LNCaP clone FGC (cell line): ENCODE data around the gene CACNA1S.

Experiments
- DNase-seq: peaks from one replicate; pipeline ENCODE4 v3.0.0-alpha.2; 2011; ENCODE audit warnings: low read depth
- H3K4me3 ChIP-seq: 2 replicates; pipeline ENCODE4 v1.5.1; 2011; ENCODE audit warnings: mild to moderate bottlenecking, low read depth, low read length, control low read depth
- CTCF ChIP-seq: IDR thresholded peaks from 2 replicates; pipeline ENCODE4 v1.5.1; 2012; ENCODE audit warnings: mild to moderate bottlenecking; ENCODE audit not compliant: control insufficient read depth, insufficient read depth; ENCODE audit errors: extremely low read depth

The CACNA1S gene

GRCh38 chr1:201069636-201070035, 42.6 kb downstream of the CACNA1S start:
- no peak for DNase-seq
- TF ChIP-seq CTCF = no peak
- H3K4me3 ChIP-seq = no peak overlapping the region

GRCh38 chr1:201068976-201069375, 43.2 kb downstream of the CACNA1S start:
- TF ChIP-seq CTCF = no peak
- DNase-seq = no peak
- no peak overlapping the region for H3K4me3 ChIP-seq

- TF ChIP-seq CTCF = no peak
- no peak for DNase-seq
- H3K4me3 ChIP-seq = no peak overlapping the region
Observed at GRCh38 chr1:201066986-201067385, 45.2 kb downstream of the CACNA1S start.

- no peak overlapping the region for H3K4me3 ChIP-seq
- DNase-seq = no peak
- TF ChIP-seq CTCF = no peak
Observed at GRCh38 chr1:201065686-201066085, 46.5 kb downstream of the CACNA1S start.

GRCh38 chr1:201064806-201065205, 47.4 kb downstream of the CACNA1S start:
- DNase-seq = no peak
- TF ChIP-seq CTCF = no peak
- no peak overlapping the region for H3K4me3 ChIP-seq

- H3K4me3 ChIP-seq = no peak overlapping the region
- no peak for DNase-seq
- TF ChIP-seq CTCF = no peak
Observed at GRCh38 chr1:201063145-201063544, 49.1 kb downstream of the CACNA1S start.

GRCh38 chr1:201062511-201063091, 49.6 kb downstream of the CACNA1S start:
- TF ChIP-seq CTCF = no peak
- no peak overlapping the region for H3K4me3 ChIP-seq
- no peak for DNase-seq
